DND-41 (cell line): ENCODE data around the gene OR2T10.
A peak's percentile ranks its signal among the peaks of the same experiment; 100 is the strongest.
"Not testable (repeated sequence)": the region's sequence is repeated elsewhere in the genome, so short reads cannot be mapped to it uniquely, and the experiment has no call there.

Experiments
- ATAC-seq: fragments of 200-7000 bp; cut with Tn5 transposase; 3 replicates; pipeline ENCODE4 v1.9.1; 2021; ENCODE audit warnings: low read depth; ENCODE audit not compliant: insufficient read depth
- DNase-seq: peaks from one replicate; pipeline ENCODE4 v3.0.0-alpha.2; 2020
- H2AFZ ChIP-seq: 2 replicates; pipeline ENCODE4 v1.6.0; 2012; ENCODE audit warnings: low read depth, low read length
- H3K27ac ChIP-seq: 2 replicates; pipeline ENCODE4 v1.5.1; 2012; ENCODE audit warnings: low read length, inconsistent platforms
- H3K27me3 ChIP-seq: fragments of 200-600 bp; sonication (generic); 2 replicates; pipeline ENCODE4 v1.6.0; 2012; ENCODE audit warnings: low read length, mild to moderate bottlenecking, inconsistent platforms; ENCODE audit not compliant: insufficient read depth, poor library complexity
- H3K36me3 ChIP-seq: 2 replicates; pipeline ENCODE4 v1.5.1; 2012; ENCODE audit warnings: low read length, inconsistent platforms; ENCODE audit not compliant: insufficient read depth
- H3K4me1 ChIP-seq: 2 replicates; pipeline ENCODE4 v1.5.1; 2012; ENCODE audit warnings: mild to moderate bottlenecking, low read length; ENCODE audit not compliant: insufficient read depth
- H3K4me2 ChIP-seq: 2 replicates; pipeline ENCODE4 v1.6.0; 2012; ENCODE audit warnings: mild to moderate bottlenecking, moderate library complexity, low read length, inconsistent platforms; ENCODE audit not compliant: insufficient read depth
- H3K4me3 ChIP-seq, 2 experiments: fragments of 200-600 bp in 1 of 2; shearing (Covaris generic) in 1 of 2; 2 replicates each; pipeline ENCODE4 v1.5.1; 2012 to 2016; ENCODE audit warnings: inconsistent platforms in 2 of 2, low read length in 2 of 2, mild to moderate bottlenecking in 2 of 2, low read depth in 1 of 2, moderate library complexity in 1 of 2
- H3K79me2 ChIP-seq: 2 replicates; pipeline ENCODE4 v1.6.0; 2012; ENCODE audit warnings: low read length, inconsistent platforms; ENCODE audit not compliant: insufficient read depth
- H3K9ac ChIP-seq: 2 replicates; pipeline ENCODE4 v1.6.0; 2012; ENCODE audit warnings: low read depth, mild to moderate bottlenecking, inconsistent platforms, low read length, moderate library complexity
- H3K9me3 ChIP-seq: 2 replicates; pipeline ENCODE4 v1.5.1; 2012; ENCODE audit warnings: low read length, moderate library complexity, mild to moderate bottlenecking, inconsistent platforms; ENCODE audit not compliant: insufficient read depth, severe bottlenecking
- H4K20me1 ChIP-seq: 2 replicates; pipeline ENCODE4 v1.6.0; 2012; ENCODE audit warnings: low read length; ENCODE audit not compliant: insufficient read depth
- CTCF ChIP-seq: IDR thresholded peaks from 2 replicates; pipeline ENCODE4 v1.5.1; 2012; ENCODE audit warnings: borderline replicate concordance, low read length, moderate library complexity, mild to moderate bottlenecking; ENCODE audit not compliant: poor library complexity, severe bottlenecking; ENCODE audit errors: extremely low read depth
- EZH2 ChIP-seq: IDR thresholded peaks from 3 replicates; pipeline ENCODE4 v1.6.1; 2012; ENCODE audit warnings: borderline replicate concordance, low read depth, mild to moderate bottlenecking, moderate library complexity, low read length, inconsistent platforms; ENCODE audit not compliant: severe bottlenecking

OR2T10 gene

GRCh38 chr1:248597589-248597988 is at the start of gene OR2T10:
OR2T10 (minus strand) TSS chr1:248597700; CDS start chr1:248593768, 3,932 bp downstream.
- Histone ChIP-seq H3K27me3 (no peaks in the 10 kb centered on the region), H3K4me3 (no peak within 1 kb of the TSS), H2AFZ (peak within 1 kb of the TSS; percentile 65), H3K79me2 (no peaks in the 10 kb centered on the region), H4K20me1 (no peaks in the 10 kb centered on the region), H3K9ac (no peak within 1 kb of the TSS), H3K9me3 (no peaks in the 10 kb centered on the region), H3K36me3 (no peaks in the 10 kb centered on the region), H3K4me2 (no peak within 1 kb of the TSS), H3K4me1 (peaks cover 8% of the 10 kb centered on the region), H3K27ac (no peak within 1 kb of the TSS)
- TF ChIP-seq CTCF (no peak), EZH2 (no peak)
- no peak for ATAC-seq
- DNase-seq, result no peak

GRCh38 chr1:248645178-248645577 is 47.7 kb upstream of the OR2T10 start, which contains the start of gene OR2T35:
OR2T35 (minus strand) TSS chr1:248645278; CDS start chr1:248639258, 6,020 bp downstream.
- not testable (repeated sequence) for H3K4me1 ChIP-seq, DNase-seq, H3K9me3 ChIP-seq, H2AFZ ChIP-seq, H3K27me3 ChIP-seq, H3K36me3 ChIP-seq, H3K27ac ChIP-seq, H3K4me2 ChIP-seq, H3K9ac ChIP-seq, H4K20me1 ChIP-seq, ATAC-seq, H3K4me3 ChIP-seq, H3K79me2 ChIP-seq

- DNase-seq, H4K20me1 ChIP-seq, ATAC-seq, H3K27ac ChIP-seq, H3K4me3 ChIP-seq, H3K9me3 ChIP-seq, H3K4me1 ChIP-seq, H3K79me2 ChIP-seq, H3K4me2 ChIP-seq, H3K36me3 ChIP-seq, H3K9ac ChIP-seq, H3K27me3 ChIP-seq, H2AFZ ChIP-seq: not testable (repeated sequence)
Measured at GRCh38 chr1:248642971-248643651, 45.6 kb upstream of the OR2T10 start.

- not testable (repeated sequence) for H3K36me3 ChIP-seq, H3K9me3 ChIP-seq, H3K4me3 ChIP-seq, H3K9ac ChIP-seq, DNase-seq, H3K79me2 ChIP-seq, ATAC-seq, H4K20me1 ChIP-seq, H3K27me3 ChIP-seq, H3K27ac ChIP-seq, H3K4me2 ChIP-seq, H2AFZ ChIP-seq, H3K4me1 ChIP-seq
Measured at GRCh38 chr1:248641583-248641982, 44.1 kb upstream of the OR2T10 start.

GRCh38 chr1:248640906-248641305 is 43.4 kb upstream of the OR2T10 start:
- not testable (repeated sequence) for H3K27me3 ChIP-seq, H3K4me1 ChIP-seq, H3K79me2 ChIP-seq, H2AFZ ChIP-seq, H4K20me1 ChIP-seq, H3K9ac ChIP-seq, H3K4me3 ChIP-seq, H3K27ac ChIP-seq, H3K4me2 ChIP-seq, DNase-seq, H3K36me3 ChIP-seq, ATAC-seq, H3K9me3 ChIP-seq

- not testable (repeated sequence) for H4K20me1 ChIP-seq, H2AFZ ChIP-seq, H3K4me1 ChIP-seq, H3K4me3 ChIP-seq, H3K27ac ChIP-seq, H3K9me3 ChIP-seq, H3K36me3 ChIP-seq, H3K79me2 ChIP-seq, H3K9ac ChIP-seq, H3K4me2 ChIP-seq, DNase-seq, H3K27me3 ChIP-seq
- 0 out of 3 replicates have a peak, but pooled peaks have one; percentile 27 for ATAC-seq
Measured at GRCh38 chr1:248639652-248640051, 42.2 kb upstream of the OR2T10 start.

GRCh38 chr1:248636612-248637011 is 39.1 kb upstream of the OR2T10 start:
- not testable (repeated sequence) for H3K27me3 ChIP-seq, H3K4me3 ChIP-seq, H3K9me3 ChIP-seq, ATAC-seq, H3K4me1 ChIP-seq, H3K36me3 ChIP-seq, H2AFZ ChIP-seq, H3K79me2 ChIP-seq, H3K27ac ChIP-seq, H3K9ac ChIP-seq, H3K4me2 ChIP-seq, H4K20me1 ChIP-seq, DNase-seq
